Rectal smooth muscle tissue (tissue), 1 donor: ENCODE data around the gene SLC38A4.
"Not testable (repeated sequence)": the region's sequence is repeated elsewhere in the genome, so short reads cannot be mapped to it uniquely, and the experiment has no call there.

Source experiments
- H3K27ac ChIP-seq: one replicate; pipeline ENCODE4 v1.7.0; 2013; ENCODE audit warnings: low read depth, low read length, inconsistent platforms
- H3K27me3 ChIP-seq: one replicate; pipeline ENCODE4 v1.7.0; 2013; ENCODE audit warnings: low read length; ENCODE audit not compliant: control insufficient read depth, insufficient read depth
- H3K36me3 ChIP-seq: one replicate; pipeline ENCODE4 v1.7.0; 2013; ENCODE audit warnings: low read length; ENCODE audit not compliant: control insufficient read depth, insufficient read depth
- H3K4me1 ChIP-seq: one replicate; pipeline ENCODE4 v1.7.0; 2013; ENCODE audit warnings: low read length; ENCODE audit not compliant: control insufficient read depth, insufficient read depth
- H3K4me3 ChIP-seq: one replicate; pipeline ENCODE4 v1.7.0; 2013; ENCODE audit warnings: low read length
- H3K9ac ChIP-seq: one replicate; pipeline ENCODE4 v1.7.0; 2013; ENCODE audit warnings: low read length

The SLC38A4 gene

GRCh38 chr12:46763230-46763629 is 62.6 kb downstream of the SLC38A4 start:
- no peak overlapping the region for H3K9ac ChIP-seq
- no peak overlapping the region for H3K27ac ChIP-seq
- no peak overlapping the region for H3K4me3 ChIP-seq

GRCh38 chr12:46754550-46754949 is 71.2 kb downstream of the SLC38A4 start:
- Histone ChIP-seq H3K4me1 (no peaks in the 10 kb centered on the region), H3K27ac (no peak overlapping the region), H3K4me3 (no peak overlapping the region), H3K9ac (no peak overlapping the region), H3K27me3 (no peaks in the 10 kb centered on the region), H3K36me3 (no peaks in the 10 kb centered on the region)

More at GRCh38 chr12:46763230-46763629, 62.6 kb downstream of the SLC38A4 start:
- Histone ChIP-seq H3K36me3 (no peaks in the 10 kb centered on the region), H3K27me3 (no peaks in the 10 kb centered on the region), H3K4me1 (no peaks in the 10 kb centered on the region)

- Histone ChIP-seq H3K4me1 (no peaks in the 10 kb centered on the region), H3K4me3 (no peak overlapping the region), H3K27ac (no peak overlapping the region), H3K9ac (no peak overlapping the region), H3K27me3 (no peaks in the 10 kb centered on the region), H3K36me3 (no peaks in the 10 kb centered on the region)
These were observed 73.4 kb downstream of the SLC38A4 start for GRCh38 chr12:46752396-46752795.

- no peaks in the 10 kb centered on the region for H3K4me1 ChIP-seq
- H3K36me3 ChIP-seq: no peaks in the 10 kb centered on the region
These were observed 74.6 kb downstream of the SLC38A4 start for GRCh38 chr12:46751173-46751572.

DNA sequence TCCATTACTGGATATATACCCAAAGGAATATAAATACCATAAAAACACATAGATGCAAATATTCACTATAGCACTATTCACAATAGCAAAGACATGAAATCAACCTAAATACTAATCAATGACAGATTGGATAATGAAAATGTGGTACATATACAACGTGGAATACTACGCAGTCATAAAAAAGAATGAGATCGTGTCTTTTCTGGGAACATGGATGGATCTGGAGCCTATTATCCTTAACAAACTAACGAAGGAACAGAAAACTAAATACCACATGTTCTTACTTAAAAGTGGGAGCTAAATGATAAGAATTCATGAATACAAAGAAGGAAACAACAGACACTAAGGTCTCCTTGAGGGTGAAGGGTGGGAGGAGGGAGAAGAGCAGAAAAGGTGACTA is 76.5 kb downstream of the SLC38A4 start:
- Histone ChIP-seq H3K27me3 (no peaks in the 10 kb centered on the region), H3K4me1 (no peaks in the 10 kb centered on the region), H3K27ac (no peak overlapping the region), H3K4me3 (no peak overlapping the region), H3K9ac (no peak overlapping the region), H3K36me3 (no peaks in the 10 kb centered on the region)

More at GRCh38 chr12:46751173-46751572, 74.6 kb downstream of the SLC38A4 start:
- H3K4me3 ChIP-seq: no peak overlapping the region
- no peaks in the 10 kb centered on the region for H3K27me3 ChIP-seq
- no peak overlapping the region for H3K27ac ChIP-seq
- H3K9ac ChIP-seq: no peak overlapping the region

DNA sequence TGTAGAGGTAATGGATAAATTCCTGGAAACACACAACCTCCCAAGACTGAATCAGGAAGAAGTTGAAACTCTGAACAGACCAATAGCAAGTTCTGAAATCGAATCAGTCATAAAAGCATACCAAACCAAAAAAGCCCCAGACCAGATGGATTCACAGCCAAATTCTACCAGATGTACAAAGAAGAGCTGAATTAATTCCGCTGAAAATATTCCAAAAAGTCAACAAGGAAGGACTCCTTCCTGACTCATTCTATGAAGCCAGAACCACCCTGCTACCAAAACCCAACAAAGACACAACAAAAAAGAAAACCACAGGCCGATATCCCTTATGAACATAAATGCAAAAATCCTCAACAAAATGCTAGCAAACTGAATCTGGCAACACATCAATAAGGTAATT is 81.5 kb downstream of the SLC38A4 start:
- Histone ChIP-seq H3K9ac (no peak overlapping the region), H3K4me3 (no peak overlapping the region), H3K4me1 (no peaks in the 10 kb centered on the region), H3K27me3 (no peaks in the 10 kb centered on the region), H3K36me3 (no peaks in the 10 kb centered on the region), H3K27ac (no peak overlapping the region)

- Histone ChIP-seq H3K4me1 (no peaks in the 10 kb centered on the region), H3K27me3 (no peaks in the 10 kb centered on the region), H3K36me3 (no peaks in the 10 kb centered on the region), H3K9ac (no peak overlapping the region), H3K27ac (no peak overlapping the region), H3K4me3 (no peak overlapping the region)
These were observed 82.3 kb downstream of the SLC38A4 start for GRCh38 chr12:46743456-46743855.

- H3K27me3 ChIP-seq, H3K4me3 ChIP-seq, H3K36me3 ChIP-seq, H3K27ac ChIP-seq, H3K4me1 ChIP-seq, H3K9ac ChIP-seq: not testable (repeated sequence)
These were observed 83.5 kb downstream of the SLC38A4 start for GRCh38 chr12:46742271-46742670.

GRCh38 chr12:46725332-46725731 is 100.5 kb downstream of the SLC38A4 start:
- Histone ChIP-seq H3K27me3 (no peaks in the 10 kb centered on the region), H3K36me3 (no peaks in the 10 kb centered on the region)

DNA sequence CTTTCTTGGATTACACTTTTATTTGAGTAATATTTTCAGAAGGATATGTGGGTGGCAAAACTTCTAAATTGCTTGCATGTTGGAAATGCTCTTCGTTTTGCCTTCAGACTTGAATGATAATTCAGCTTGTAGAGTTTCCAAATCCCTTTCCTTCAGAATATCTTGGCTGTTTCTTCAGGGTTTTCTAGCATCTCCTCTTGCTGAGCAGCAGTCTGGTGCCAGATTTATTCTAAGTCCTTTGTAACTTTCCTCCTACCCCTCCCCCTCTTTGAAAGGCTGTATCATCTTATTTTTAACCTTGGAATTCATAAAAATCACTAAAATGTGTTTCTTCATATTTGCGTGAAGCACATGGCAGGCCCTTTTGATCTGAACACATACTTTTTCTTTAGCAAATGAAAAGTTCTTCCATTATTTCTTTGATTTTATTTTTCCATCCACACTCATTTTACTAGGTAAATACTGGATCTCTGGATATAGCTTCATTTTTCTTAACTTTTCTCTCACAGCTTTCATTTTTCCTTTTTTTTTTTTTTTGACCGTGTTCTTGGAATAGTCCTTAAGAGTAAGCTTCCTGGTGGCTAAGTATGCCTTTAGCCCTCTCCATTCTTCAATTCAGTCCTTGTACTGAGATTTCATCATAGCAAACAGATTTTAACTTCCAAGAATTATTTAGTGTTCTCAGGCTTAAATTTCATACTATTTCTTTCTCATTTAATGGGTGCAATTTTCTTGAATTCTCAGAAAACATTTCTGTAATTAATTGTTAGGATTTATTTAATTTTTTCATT is 102.0 kb downstream of the SLC38A4 start:
- Histone ChIP-seq H3K4me3 (no peak overlapping the region), H3K36me3 (no peaks in the 10 kb centered on the region)

More at GRCh38 chr12:46725332-46725731, 100.5 kb downstream of the SLC38A4 start:
- Histone ChIP-seq H3K4me1 (no peaks in the 10 kb centered on the region), H3K27ac (no peak overlapping the region), H3K9ac (no peak overlapping the region), H3K4me3 (no peak overlapping the region)

DNA sequence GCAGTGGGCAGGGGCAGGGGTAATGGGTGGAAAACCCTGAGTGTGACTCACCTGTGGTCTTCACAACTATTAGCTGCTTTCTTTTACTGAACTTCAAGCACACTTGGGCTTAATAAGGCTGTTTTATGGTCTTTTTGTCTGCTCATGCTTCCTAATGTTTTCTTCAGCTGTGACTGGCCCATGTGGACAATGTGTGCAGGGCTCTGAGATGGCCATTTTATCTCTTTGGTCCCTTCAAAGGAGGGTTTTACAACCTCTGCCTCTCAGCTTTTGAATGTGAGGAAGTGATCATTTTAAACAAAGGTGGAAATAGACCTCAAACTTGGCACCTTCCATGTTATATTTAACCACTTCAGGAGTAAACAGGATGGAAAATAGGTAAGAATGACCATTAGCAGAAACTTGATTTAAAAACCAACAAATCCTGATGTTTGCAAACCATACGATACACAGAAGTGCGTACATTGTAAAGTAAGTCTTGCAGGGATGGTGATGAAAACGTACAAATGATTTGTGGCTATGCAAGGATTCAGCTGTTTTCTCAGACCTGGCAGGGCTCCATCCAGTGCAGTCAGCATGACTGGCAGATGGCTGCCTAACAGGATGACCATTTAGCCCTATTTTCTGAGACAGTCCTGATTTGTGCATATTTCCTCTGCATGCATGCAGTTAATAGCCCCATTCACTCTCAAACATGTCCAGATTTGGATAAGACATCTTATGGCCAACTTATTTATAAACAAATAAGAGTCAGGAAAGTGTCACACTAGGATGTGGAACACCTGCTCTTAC is 103.2 kb downstream of the SLC38A4 start:
- Histone ChIP-seq H3K4me1 (no peaks in the 10 kb centered on the region), H3K36me3 (no peaks in the 10 kb centered on the region), H3K27me3 (no peaks in the 10 kb centered on the region), H3K9ac (no peak overlapping the region), H3K27ac (no peak overlapping the region), H3K4me3 (no peak overlapping the region)

More for the DNA sequence above, 102.0 kb downstream of the SLC38A4 start:
- Histone ChIP-seq H3K27me3 (no peaks in the 10 kb centered on the region), H3K27ac (no peak overlapping the region), H3K9ac (no peak overlapping the region), H3K4me1 (no peaks in the 10 kb centered on the region)

- no peak overlapping the region for H3K9ac ChIP-seq
- H3K4me3 ChIP-seq: no peak overlapping the region
- no peak overlapping the region for H3K27ac ChIP-seq
- no peaks in the 10 kb centered on the region for H3K4me1 ChIP-seq
- H3K27me3 ChIP-seq: no peaks in the 10 kb centered on the region
- no peaks in the 10 kb centered on the region for H3K36me3 ChIP-seq
These were observed 107.3 kb downstream of the SLC38A4 start for GRCh38 chr12:46718495-46718894.
